Mammary epithelial cell (primary cell): ENCODE measurements around the gene ADGRD2.

ENCODE experiments used
- CTCF ChIP-seq, 2 donors: IDR thresholded peaks in 1 of 2; conservative IDR thresholded peaks in 1 of 2; 2 replicates each; pipeline ENCODE4 v1.5.1; 2011 to 2012; ENCODE audit warnings: inconsistent platforms in 2 of 2, low read length in 2 of 2, mild to moderate bottlenecking in 2 of 2, control low read depth in 1 of 2, low read depth in 1 of 2; ENCODE audit not compliant: insufficient read depth in 1 of 2; ENCODE audit errors: extremely low read depth in 1 of 2
- EZH2 ChIP-seq: IDR thresholded peaks from 2 replicates; pipeline ENCODE4 v1.6.1; 2012; ENCODE audit warnings: low read length, inconsistent platforms, borderline replicate concordance

DNA sequence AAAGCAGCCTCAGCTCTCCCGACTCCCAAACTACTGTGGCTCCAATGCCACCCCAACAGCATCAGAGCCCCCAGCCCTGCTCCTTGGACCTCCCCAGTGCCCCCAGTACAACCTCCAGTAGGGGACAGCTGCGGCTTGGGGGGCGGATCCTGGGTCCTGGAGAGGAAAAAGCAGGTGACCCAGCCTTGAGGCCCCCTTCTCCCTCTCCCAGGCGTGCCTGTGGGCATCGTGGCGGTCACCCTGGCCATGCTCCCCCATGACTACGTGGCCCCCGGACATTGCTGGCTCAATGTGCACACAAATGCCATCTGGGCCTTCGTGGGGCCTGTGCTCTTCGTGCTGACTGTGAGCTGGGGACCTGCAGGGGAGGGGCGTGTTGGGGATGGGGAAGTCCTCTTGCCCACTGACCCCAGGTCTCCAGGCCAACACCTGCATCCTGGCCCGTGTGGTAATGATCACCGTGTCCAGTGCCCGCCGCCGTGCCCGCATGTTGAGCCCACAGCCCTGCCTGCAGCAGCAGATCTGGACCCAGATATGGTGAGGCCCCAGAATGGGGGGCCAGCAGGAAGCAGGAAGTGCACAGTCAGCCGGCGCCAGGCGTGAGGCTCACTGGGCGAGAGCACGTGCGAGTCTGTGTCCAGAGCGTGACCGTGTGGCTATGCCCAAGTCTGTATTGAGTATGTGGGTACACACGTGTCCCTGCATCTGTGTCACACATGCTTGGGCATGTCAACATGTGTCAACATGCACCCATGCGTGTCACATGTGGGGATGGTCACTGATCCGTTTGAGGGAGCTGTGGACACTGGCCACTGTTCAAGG lies 19.0 kb downstream of the ADGRD2 start:
- no peak for TF ChIP-seq CTCF (conservative IDR thresholded peaks at IDR 0.05 in 1 of 2, IDR thresholded peaks at IDR 0.05 in 1 of 2; ENCODE audit: extremely low read depth in 1 of 2, insufficient read depth in 1 of 2, low read depth in 1 of 2, low read length in 2 of 2)
- no peak for TF ChIP-seq EZH2
